Caco-2 (cell line): ENCODE results near the gene MED12L. TPM values are rescaled to one million over a fixed set of nuclear protein-coding genes. Genes with fewer than 3 reads are reported as not detected.

ENCODE experiments used
- BruUV-seq: library from RNA; stranded (reverse); fragments of 400-500 nt; replicated peaks from 2 replicates; lab custom pipeline; 2021; lab: Mats Ljungman, UMichigan
- CTCF ChIA-PET: fragments of 300-600 bp; sonication (Branson Sonifier 250); formaldehyde crosslinking; loops from one replicate; lab custom pipeline; 2022; ENCODE audit warnings: antibody characterized with exemption; lab: Charles Lee
- POLR2A ChIA-PET: fragments of 300-600 bp; sonication (Branson Sonifier 250); formaldehyde crosslinking; loops from one replicate; lab custom pipeline; 2022; ENCODE audit warnings: antibody characterized with exemption; lab: Charles Lee
- DNase-seq, 2 experiments: peaks; one replicate each; pipeline versions ENCODE4 v3.0.0 to v3.0.0-alpha.2; 2020 to 2022
- H3K27me3 ChIP-seq: replicated peaks from 2 replicates; pipeline ENCODE4 v1.6.0; 2011; ENCODE audit warnings: low read length; ENCODE audit not compliant: control insufficient read depth, insufficient read depth
- H3K36me3 ChIP-seq: 2 replicates; pipeline ENCODE4 v1.5.1; 2011; ENCODE audit warnings: low read length; ENCODE audit not compliant: control insufficient read depth, insufficient read depth
- H3K4me1 ChIP-seq: fragments of 250-450 bp; sonication (Bioruptor Pico); 2 replicates; pipeline ENCODE4 v1.5.1; 2020; ENCODE audit warnings: mild to moderate bottlenecking
- H3K4me3 ChIP-seq: 2 replicates; pipeline ENCODE4 v1.5.1; 2011; ENCODE audit warnings: low read depth, mild to moderate bottlenecking, control low read depth, low read length
- H3K9me3 ChIP-seq: fragments of 250-450 bp; sonication (Bioruptor Pico); 2 replicates; pipeline ENCODE4 v1.5.1; 2020; ENCODE audit warnings: mild to moderate bottlenecking, moderate library complexity
- H3K27ac Mint-ChIP-seq: one replicate; pipeline ENCODE4 v1.8.0; 2022; ENCODE audit warnings: mixed read lengths; ENCODE audit not compliant: unreplicated experiment
- H3K27me3 Mint-ChIP-seq: one replicate; pipeline ENCODE4 v1.8.0; 2022; ENCODE audit warnings: mixed read lengths; ENCODE audit not compliant: insufficient read depth, unreplicated experiment
- H3K36me3 Mint-ChIP-seq: one replicate; pipeline ENCODE4 v1.8.0; 2022; ENCODE audit warnings: mild to moderate bottlenecking, mixed read lengths; ENCODE audit not compliant: insufficient read depth, unreplicated experiment
- H3K4me1 Mint-ChIP-seq: one replicate; pipeline ENCODE4 v1.8.0; 2022; ENCODE audit warnings: low read depth, mixed read lengths; ENCODE audit not compliant: unreplicated experiment
- H3K4me3 Mint-ChIP-seq: one replicate; pipeline ENCODE4 v1.8.0; 2022; ENCODE audit warnings: mild to moderate bottlenecking, moderate library complexity, mixed read lengths; ENCODE audit not compliant: unreplicated experiment
- H3K9me3 Mint-ChIP-seq: one replicate; pipeline ENCODE4 v1.8.0; 2022; ENCODE audit warnings: mixed read lengths; ENCODE audit not compliant: unreplicated experiment
- intact Hi-C: fragments of 100-400 bp; cut with micrococcal nuclease; formaldehyde crosslinking; loops from one replicate; pipeline ENCODE4 v1.10.0; 2022; ENCODE audit not compliant: unreplicated experiment
- total RNA-seq: library from RNA; stranded (reverse); gene quantifications from 2 replicates; pipeline ENCODE4 v1.2.3, GENCODE V29; 2022
- TF ChIP-seq, protein P1 (sequence below), 2 experiments: fragments of 200-600 bp in 1 of 2; IDR thresholded peaks; 1 replicate in 1 of 2; 2 replicates in 1 of 2; pipeline versions ENCODE4 v1.5.1 to v1.8.0; 2011 to 2022; ENCODE audit warnings: antibody characterized with exemption in 1 of 2, control low read depth in 1 of 2, inconsistent platforms in 1 of 2, low read depth in 1 of 2, low read length in 1 of 2, mild to moderate bottlenecking in 1 of 2, moderate library complexity in 1 of 2; ENCODE audit not compliant: insufficient read depth in 1 of 2, severe bottlenecking in 1 of 2, unreplicated experiment in 1 of 2

MED12L gene
- total RNA-seq, 1 experiment from 2014 or later, result 21.5 TPM

DNA sequence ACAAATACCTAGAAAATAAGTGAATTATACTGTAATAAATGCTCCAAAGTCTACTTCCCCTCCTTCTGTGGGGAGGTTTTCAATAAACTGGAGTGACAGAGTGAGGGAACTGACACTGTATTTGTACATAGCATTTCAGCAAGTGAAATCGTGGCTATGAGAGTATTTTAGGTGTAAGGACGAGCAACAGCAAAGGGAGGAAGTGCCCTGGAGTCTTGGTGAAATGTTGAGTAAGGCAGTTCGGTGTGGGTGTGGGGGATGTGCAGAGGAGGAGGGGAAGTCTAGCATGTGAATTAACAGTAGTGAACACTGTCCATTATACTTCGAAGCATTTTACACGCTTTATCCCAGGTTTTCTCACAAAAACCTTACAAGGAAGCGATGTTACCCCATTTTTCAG, 262.0 kb downstream of the MED12L start:
- no peaks in the 10 kb centered on the region for H3K9me3 Mint-ChIP-seq
- Histone ChIP-seq H3K4me3 (no peak overlapping the region), H3K4me1 (no peaks in the 10 kb centered on the region), H3K36me3 (no peaks in the 10 kb centered on the region), H3K27me3 (no peaks in the 10 kb centered on the region), H3K9me3 (no peaks in the 10 kb centered on the region)
- no peaks in the 10 kb centered on the region for H3K27me3 Mint-ChIP-seq
- no TSS peak for BruUV-seq
- H3K27ac Mint-ChIP-seq, result no peak overlapping the region
- H3K36me3 Mint-ChIP-seq, result peaks cover 7% of the 10 kb centered on the region
- ChIA-PET POLR2A (no interaction called here), CTCF (no interaction called here)
- no peak for DNase-seq
- TF ChIP-seq, protein P1, sequence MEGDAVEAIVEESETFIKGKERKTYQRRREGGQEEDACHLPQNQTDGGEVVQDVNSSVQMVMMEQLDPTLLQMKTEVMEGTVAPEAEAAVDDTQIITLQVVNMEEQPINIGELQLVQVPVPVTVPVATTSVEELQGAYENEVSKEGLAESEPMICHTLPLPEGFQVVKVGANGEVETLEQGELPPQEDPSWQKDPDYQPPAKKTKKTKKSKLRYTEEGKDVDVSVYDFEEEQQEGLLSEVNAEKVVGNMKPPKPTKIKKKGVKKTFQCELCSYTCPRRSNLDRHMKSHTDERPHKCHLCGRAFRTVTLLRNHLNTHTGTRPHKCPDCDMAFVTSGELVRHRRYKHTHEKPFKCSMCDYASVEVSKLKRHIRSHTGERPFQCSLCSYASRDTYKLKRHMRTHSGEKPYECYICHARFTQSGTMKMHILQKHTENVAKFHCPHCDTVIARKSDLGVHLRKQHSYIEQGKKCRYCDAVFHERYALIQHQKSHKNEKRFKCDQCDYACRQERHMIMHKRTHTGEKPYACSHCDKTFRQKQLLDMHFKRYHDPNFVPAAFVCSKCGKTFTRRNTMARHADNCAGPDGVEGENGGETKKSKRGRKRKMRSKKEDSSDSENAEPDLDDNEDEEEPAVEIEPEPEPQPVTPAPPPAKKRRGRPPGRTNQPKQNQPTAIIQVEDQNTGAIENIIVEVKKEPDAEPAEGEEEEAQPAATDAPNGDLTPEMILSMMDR (IDR thresholded peaks at IDR 0.05; ENCODE audit: insufficient read depth in 1 of 2, low read depth in 1 of 2, low read length in 1 of 2, severe bottlenecking in 1 of 2, unreplicated experiment in 1 of 2), result no peak
- H3K4me1 Mint-ChIP-seq, result no peaks in the 10 kb centered on the region
- intact Hi-C loops, result no loop called here
- no peak overlapping the region for H3K4me3 Mint-ChIP-seq

DNA sequence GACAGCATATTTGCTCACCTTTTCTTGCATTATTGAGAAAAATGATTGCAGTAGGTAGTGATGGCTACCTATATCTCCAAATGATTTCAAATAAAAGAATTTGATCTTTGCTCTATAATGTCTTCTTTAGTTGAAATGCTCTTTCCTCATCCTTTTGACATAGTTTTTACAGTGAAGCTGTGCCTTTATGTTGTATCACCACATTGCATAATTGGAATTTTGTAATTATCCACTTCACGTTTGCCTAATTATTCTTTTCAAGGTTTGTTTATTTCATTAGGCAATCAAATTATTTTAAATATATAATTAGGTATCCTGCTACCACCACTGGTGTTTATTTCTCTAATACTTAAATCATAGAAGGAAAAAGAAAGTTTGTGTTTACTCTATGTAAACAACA, 265.2 kb downstream of the MED12L start:
- ChIA-PET POLR2A (no interaction called here), CTCF (no interaction called here)
- Mint-ChIP-seq H3K9me3 (no peaks in the 10 kb centered on the region), H3K4me3 (no peak overlapping the region), H3K36me3 (peaks cover 5% of the 10 kb centered on the region), H3K27me3 (no peaks in the 10 kb centered on the region), H3K4me1 (no peaks in the 10 kb centered on the region), H3K27ac (no peak overlapping the region)
- no peak for DNase-seq
- intact Hi-C loops, result no loop called here
- no peak overlapping the region for H3K4me3 ChIP-seq
- H3K9me3 ChIP-seq, result no peaks in the 10 kb centered on the region
- BruUV-seq, result no TSS peak
- H3K36me3 ChIP-seq, result no peaks in the 10 kb centered on the region
- H3K27me3 ChIP-seq, result no peaks in the 10 kb centered on the region
- no peaks in the 10 kb centered on the region for H3K4me1 ChIP-seq
- TF ChIP-seq, protein P1 (IDR thresholded peaks at IDR 0.05; ENCODE audit: insufficient read depth in 1 of 2, low read depth in 1 of 2, low read length in 1 of 2, severe bottlenecking in 1 of 2, unreplicated experiment in 1 of 2), result no peak

DNA sequence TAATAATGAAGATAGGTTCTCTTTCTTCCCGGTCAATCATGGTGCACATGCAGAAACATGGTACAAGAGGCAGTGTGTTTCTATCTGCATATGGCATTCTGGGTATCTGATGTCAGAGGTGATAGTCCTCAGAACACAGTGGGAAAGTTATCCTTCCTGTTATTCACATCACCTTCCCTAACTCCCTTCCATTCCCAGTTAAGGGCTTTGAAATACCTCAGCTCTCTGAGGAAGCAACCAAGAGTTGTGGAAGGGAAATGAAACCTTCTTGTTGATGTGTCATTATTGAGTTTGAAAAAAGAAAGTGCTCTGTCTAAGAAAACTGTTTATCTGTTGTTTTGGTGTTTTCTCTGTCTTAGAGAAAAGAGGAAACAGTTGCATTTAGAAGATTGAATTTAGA, 265.8 kb downstream of the MED12L start:
- ChIA-PET POLR2A (no interaction called here), CTCF (no interaction called here)
- H3K27me3 Mint-ChIP-seq, result no peaks in the 10 kb centered on the region
- no peaks in the 10 kb centered on the region for H3K9me3 ChIP-seq
- BruUV-seq, result no TSS peak
- DNase-seq, result no peak
- no peaks in the 10 kb centered on the region for H3K36me3 ChIP-seq
- H3K27me3 ChIP-seq, result no peaks in the 10 kb centered on the region
- intact Hi-C loops, result no loop called here
- no peak overlapping the region for H3K27ac Mint-ChIP-seq
- no peaks in the 10 kb centered on the region for H3K9me3 Mint-ChIP-seq
- H3K36me3 Mint-ChIP-seq, result no peaks in the 10 kb centered on the region
- no peak overlapping the region for H3K4me3 Mint-ChIP-seq
- TF ChIP-seq, protein P1 (IDR thresholded peaks at IDR 0.05; ENCODE audit: insufficient read depth in 1 of 2, low read depth in 1 of 2, low read length in 1 of 2, severe bottlenecking in 1 of 2, unreplicated experiment in 1 of 2), result no peak
- H3K4me1 Mint-ChIP-seq, result no peaks in the 10 kb centered on the region
- H3K4me3 ChIP-seq, result no peak overlapping the region
- H3K4me1 ChIP-seq, result no peaks in the 10 kb centered on the region
